Heart left ventricle (tissue), 13 donors: ENCODE results near the gene MGST2.

Source experiments
- CTCF ChIP-seq, 12 donors: fragments of 200-600 bp; sonication (generic) in 4 of 12; IDR thresholded peaks; one replicate each; pipeline versions ENCODE4 v1.5.0 to v1.8.0; 2018 to 2022; ENCODE audit warnings: antibody characterized with exemption in 12 of 12, mild to moderate bottlenecking in 5 of 12
- POLR2A ChIP-seq, 2 donors: fragments of 450-650 bp; IDR thresholded peaks; one replicate each; pipeline ENCODE4 v1.6.1; 2017; ENCODE audit warnings: antibody characterized with exemption in 2 of 2, mild to moderate bottlenecking in 2 of 2, moderate library complexity in 2 of 2
- donor health status: ischemic (EF 13 %, LVEDD 7.1; RV severe dilation, severe dysfunction).
- donor health status: DM: no; HTN: yes; CAD: no.
- donor health status: DM: no; HTN: no; CAD: no.
- donor health status: ischemic (EF 25% LVEDD 6.9; RV normal size, moderate dysfunction).
- donor health status: ischemic (EF 25% LVEDD 5.7; RV mildly dilated, moderate dysfunction).
- donor health status: ischemic (EF 35%, LVEDD 5.7; RV mildly dilated, moderate dysfunction).
- donor health status: nonischemic (EF 11% LVEDD 7.7; RV severe dilation, severe dysfunction).
- donor health status: DM: yes; HTN: yes; CAD: no.
- donor health status: PGD.
- donor health status: ischemic (EF 29% LVEDD 5.4; RV normal size, mild dysfunction).
- donor health status: nonischemic (EF 23%, LVEDD 6.1; RV moderate dilation, normal function).

GRCh38 chr4:139672215-139672614 is 6.6 kb downstream of the MGST2 start:
- TF ChIP-seq CTCF (IDR thresholded peaks at IDR 0.05) = no peak
- no peak for TF ChIP-seq POLR2A (IDR thresholded peaks at IDR 0.05)
